Measurements from ENCODE around the gene CC2D2B. TPM values are rescaled to one million over a fixed set of nuclear protein-coding genes. Genes with fewer than 3 reads are reported as not detected.
"Not testable (repeated sequence)": the region's sequence is repeated elsewhere in the genome, so short reads cannot be mapped to it uniquely, and the experiment has no call there.

CC2D2B gene
- total RNA-seq, 1 donor from 2014 or later, result 2.5 TPM

- Histone ChIP-seq H3K27me3 (no peaks in the 10 kb centered on the region), H3K9me3 (no peaks in the 10 kb centered on the region), H3K4me1 (no peaks in the 10 kb centered on the region), H3K4me3 (no peak overlapping the region), H3K27ac (no peak overlapping the region), H3K36me3 (peaks cover 0 to 12% of the 10 kb centered on the region in 2 donors)
- TF ChIP-seq POLR2A (IDR thresholded peaks at IDR 0.05) (no peak), POLR2AphosphoS5 (IDR thresholded peaks at IDR 0.05; ENCODE audit: insufficient read depth in 1 of 2, low read depth in 1 of 2) (no peak)
- TF ChIP-seq, protein P1, sequence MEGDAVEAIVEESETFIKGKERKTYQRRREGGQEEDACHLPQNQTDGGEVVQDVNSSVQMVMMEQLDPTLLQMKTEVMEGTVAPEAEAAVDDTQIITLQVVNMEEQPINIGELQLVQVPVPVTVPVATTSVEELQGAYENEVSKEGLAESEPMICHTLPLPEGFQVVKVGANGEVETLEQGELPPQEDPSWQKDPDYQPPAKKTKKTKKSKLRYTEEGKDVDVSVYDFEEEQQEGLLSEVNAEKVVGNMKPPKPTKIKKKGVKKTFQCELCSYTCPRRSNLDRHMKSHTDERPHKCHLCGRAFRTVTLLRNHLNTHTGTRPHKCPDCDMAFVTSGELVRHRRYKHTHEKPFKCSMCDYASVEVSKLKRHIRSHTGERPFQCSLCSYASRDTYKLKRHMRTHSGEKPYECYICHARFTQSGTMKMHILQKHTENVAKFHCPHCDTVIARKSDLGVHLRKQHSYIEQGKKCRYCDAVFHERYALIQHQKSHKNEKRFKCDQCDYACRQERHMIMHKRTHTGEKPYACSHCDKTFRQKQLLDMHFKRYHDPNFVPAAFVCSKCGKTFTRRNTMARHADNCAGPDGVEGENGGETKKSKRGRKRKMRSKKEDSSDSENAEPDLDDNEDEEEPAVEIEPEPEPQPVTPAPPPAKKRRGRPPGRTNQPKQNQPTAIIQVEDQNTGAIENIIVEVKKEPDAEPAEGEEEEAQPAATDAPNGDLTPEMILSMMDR (IDR thresholded peaks at IDR 0.05), result no peak
- no peak for DNase-seq (ENCODE audit: extremely low spot score in 2 of 2)
- intact Hi-C loops (cut with DNase I), result no loop called here
These were observed 34.1 kb upstream of the CC2D2B start for GRCh38 chr10:95873651-95874050.

DNA sequence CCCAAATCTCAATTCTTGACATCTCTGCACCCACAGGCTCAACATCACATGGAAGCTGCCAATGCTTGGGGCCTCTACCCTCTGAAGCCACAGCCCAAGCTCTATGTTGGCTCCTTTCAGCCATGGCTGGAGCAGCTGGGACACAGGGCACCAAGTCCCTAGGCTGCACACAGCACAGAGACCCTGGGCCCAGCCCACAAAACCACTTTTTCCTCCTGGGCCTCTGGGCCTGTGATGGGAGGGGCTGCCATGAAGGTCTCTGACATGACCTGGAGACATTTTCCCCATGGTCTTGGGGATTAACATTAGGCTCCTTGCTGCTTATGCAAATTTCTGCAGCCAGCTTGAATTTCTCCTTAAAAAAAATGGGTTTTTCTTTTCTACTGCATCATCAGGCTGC, 33.0 kb upstream of the CC2D2B start:
- H3K4me3 ChIP-seq; DNase-seq (ENCODE audit: extremely low spot score in 2 of 2); intact Hi-C loops (cut with DNase I); H3K27ac ChIP-seq; H3K27me3 ChIP-seq; H3K9me3 ChIP-seq; H3K4me1 ChIP-seq: not testable (repeated sequence)
- peaks cover 0 to 12% of the 10 kb centered on the region in 2 donors for H3K36me3 ChIP-seq

- H3K4me1 ChIP-seq, result no peaks in the 10 kb centered on the region
- no peak overlapping the region for H3K4me3 ChIP-seq
- DNase-seq (ENCODE audit: extremely low spot score in 2 of 2), result no peak
- H3K27ac ChIP-seq, result no peak overlapping the region
- peaks cover 0 to 12% of the 10 kb centered on the region in 2 donors for H3K36me3 ChIP-seq
- H3K27me3 ChIP-seq, result no peaks in the 10 kb centered on the region
- H3K9me3 ChIP-seq, result no peaks in the 10 kb centered on the region
- intact Hi-C loops (cut with DNase I), result no loop called here
- TF ChIP-seq POLR2AphosphoS5 (IDR thresholded peaks at IDR 0.05; ENCODE audit: insufficient read depth in 1 of 2, low read depth in 1 of 2) (no peak), POLR2A (IDR thresholded peaks at IDR 0.05) (no peak)
- TF ChIP-seq, protein P1 (IDR thresholded peaks at IDR 0.05), result no peak
These were observed 31.0 kb upstream of the CC2D2B start for GRCh38 chr10:95876756-95877155.

GRCh38 chr10:95877881-95878280, 29.9 kb upstream of the CC2D2B start:
- Histone ChIP-seq H3K4me3 (no peak overlapping the region), H3K9me3 (no peaks in the 10 kb centered on the region), H3K27ac (no peak overlapping the region), H3K36me3 (peaks cover 0 to 12% of the 10 kb centered on the region in 2 donors), H3K27me3 (no peaks in the 10 kb centered on the region), H3K4me1 (no peaks in the 10 kb centered on the region)
- no peak for DNase-seq (ENCODE audit: extremely low spot score in 2 of 2)
- no peak for TF ChIP-seq POLR2AphosphoS5 (IDR thresholded peaks at IDR 0.05; ENCODE audit: insufficient read depth in 1 of 2, low read depth in 1 of 2)
- TF ChIP-seq POLR2A (IDR thresholded peaks at IDR 0.05), result no peak
- TF ChIP-seq, protein P1 (IDR thresholded peaks at IDR 0.05), result no peak
- intact Hi-C loops (cut with DNase I), result no loop called here

DNA sequence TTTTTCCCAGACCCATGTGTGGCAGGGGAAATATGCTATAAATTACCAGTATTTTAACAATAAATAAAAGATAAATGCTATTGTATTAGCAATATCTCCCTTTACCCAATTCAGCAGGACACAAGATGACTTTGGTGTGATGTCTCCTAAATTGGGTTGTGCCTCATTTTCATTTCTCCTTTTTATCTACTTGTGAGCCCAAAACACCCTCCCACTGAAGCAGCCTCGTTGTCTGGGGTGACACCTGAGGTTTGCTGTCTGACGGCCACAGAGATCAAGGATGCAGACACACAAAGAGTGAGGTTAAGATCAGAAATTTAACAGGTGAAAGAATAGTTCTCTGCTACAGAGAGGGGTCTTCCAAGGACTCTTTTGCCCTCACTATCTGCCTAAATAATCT, 27.1 kb upstream of the CC2D2B start:
- no peak for DNase-seq (ENCODE audit: extremely low spot score in 2 of 2)
- H3K4me3 ChIP-seq, result no peak overlapping the region
- H3K27ac ChIP-seq, result no peak overlapping the region
- no peaks in the 10 kb centered on the region for H3K4me1 ChIP-seq
- H3K36me3 ChIP-seq, result no peaks in the 10 kb centered on the region
- TF ChIP-seq, protein P1 (IDR thresholded peaks at IDR 0.05), result no peak
- TF ChIP-seq POLR2AphosphoS5 (IDR thresholded peaks at IDR 0.05; ENCODE audit: insufficient read depth in 1 of 2, low read depth in 1 of 2) (no peak), POLR2A (IDR thresholded peaks at IDR 0.05) (no peak)
- intact Hi-C loops (cut with DNase I), result no loop called here
- no peaks in the 10 kb centered on the region for H3K9me3 ChIP-seq
- no peaks in the 10 kb centered on the region for H3K27me3 ChIP-seq

- no peak for DNase-seq (ENCODE audit: extremely low spot score in 2 of 2)
- no peak overlapping the region for H3K4me3 ChIP-seq
- no peak overlapping the region for H3K27ac ChIP-seq
- H3K4me1 ChIP-seq, result no peaks in the 10 kb centered on the region
- H3K36me3 ChIP-seq, result no peaks in the 10 kb centered on the region
- H3K27me3 ChIP-seq, result no peaks in the 10 kb centered on the region
- no peaks in the 10 kb centered on the region for H3K9me3 ChIP-seq
- TF ChIP-seq POLR2AphosphoS5 (IDR thresholded peaks at IDR 0.05; ENCODE audit: insufficient read depth in 1 of 2, low read depth in 1 of 2), result no peak
- TF ChIP-seq, protein P1 (IDR thresholded peaks at IDR 0.05), result no peak
- no peak for TF ChIP-seq POLR2A (IDR thresholded peaks at IDR 0.05)
- intact Hi-C loops (cut with DNase I), result no loop called here
These were observed 26.5 kb upstream of the CC2D2B start for GRCh38 chr10:95881316-95881715.

Data from vagina (tissue), 2 donors.